HG02970 (cell line): ENCODE data around the gene ZNF512.
"Not testable (repeated sequence)": the region's sequence is repeated elsewhere in the genome, so short reads cannot be mapped to it uniquely, and the experiment has no call there.

ENCODE experiments used
- ATAC-seq: cut with Tn5 transposase; IDR thresholded peaks from one replicate; pipeline ENCODE4 v1.9.1; 2021; ENCODE audit warnings: mild to moderate bottlenecking, moderate library complexity, moderate number of reproducible peaks; ENCODE audit not compliant: unreplicated experiment, low FRiP score

Gene ZNF512, protein sequence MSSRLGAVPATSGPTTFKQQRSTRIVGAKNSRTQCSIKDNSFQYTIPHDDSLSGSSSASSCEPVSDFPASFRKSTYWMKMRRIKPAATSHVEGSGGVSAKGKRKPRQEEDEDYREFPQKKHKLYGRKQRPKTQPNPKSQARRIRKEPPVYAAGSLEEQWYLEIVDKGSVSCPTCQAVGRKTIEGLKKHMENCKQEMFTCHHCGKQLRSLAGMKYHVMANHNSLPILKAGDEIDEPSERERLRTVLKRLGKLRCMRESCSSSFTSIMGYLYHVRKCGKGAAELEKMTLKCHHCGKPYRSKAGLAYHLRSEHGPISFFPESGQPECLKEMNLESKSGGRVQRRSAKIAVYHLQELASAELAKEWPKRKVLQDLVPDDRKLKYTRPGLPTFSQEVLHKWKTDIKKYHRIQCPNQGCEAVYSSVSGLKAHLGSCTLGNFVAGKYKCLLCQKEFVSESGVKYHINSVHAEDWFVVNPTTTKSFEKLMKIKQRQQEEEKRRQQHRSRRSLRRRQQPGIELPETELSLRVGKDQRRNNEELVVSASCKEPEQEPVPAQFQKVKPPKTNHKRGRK

DNA sequence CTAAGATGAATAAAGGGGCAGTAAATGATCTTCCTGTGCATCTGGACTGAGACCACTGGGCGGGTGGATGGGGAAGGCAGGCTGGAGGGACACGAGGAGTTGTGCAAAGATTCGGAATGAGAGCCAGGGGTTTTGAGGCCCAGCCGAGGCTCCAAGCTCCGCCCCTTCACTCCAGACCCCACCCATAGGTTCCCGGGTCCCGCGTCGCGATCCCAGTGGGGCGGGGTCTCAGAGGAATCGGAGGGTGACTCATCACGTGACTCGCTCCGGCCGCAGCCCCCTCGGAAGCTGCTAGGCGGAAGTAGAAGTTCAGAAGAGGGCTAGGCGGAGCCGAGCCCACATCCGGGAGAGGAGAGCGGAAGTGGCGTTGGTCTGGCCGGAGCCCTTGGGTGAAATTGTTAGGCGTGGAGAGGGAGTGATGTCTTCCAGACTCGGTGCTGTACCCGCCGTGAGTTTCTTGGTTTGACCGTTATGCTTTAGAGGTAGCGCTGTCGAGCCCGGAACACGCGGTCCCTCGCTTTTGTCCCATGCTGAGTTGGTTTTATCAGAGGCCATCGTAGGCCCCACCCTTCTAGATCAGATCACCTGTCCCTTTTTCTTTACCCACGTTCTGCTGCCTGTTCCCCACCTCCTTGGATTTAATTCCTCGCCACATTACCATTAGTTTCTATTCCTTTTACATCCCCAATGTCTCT, at the start of gene ZNF512:
TSS of gene ZNF512 (plus strand) at position 348 of the 695 bp plus-strand sequence. CDS start at position 419, 71 bp downstream.
- peak; percentile 78 for ATAC-seq

DNA sequence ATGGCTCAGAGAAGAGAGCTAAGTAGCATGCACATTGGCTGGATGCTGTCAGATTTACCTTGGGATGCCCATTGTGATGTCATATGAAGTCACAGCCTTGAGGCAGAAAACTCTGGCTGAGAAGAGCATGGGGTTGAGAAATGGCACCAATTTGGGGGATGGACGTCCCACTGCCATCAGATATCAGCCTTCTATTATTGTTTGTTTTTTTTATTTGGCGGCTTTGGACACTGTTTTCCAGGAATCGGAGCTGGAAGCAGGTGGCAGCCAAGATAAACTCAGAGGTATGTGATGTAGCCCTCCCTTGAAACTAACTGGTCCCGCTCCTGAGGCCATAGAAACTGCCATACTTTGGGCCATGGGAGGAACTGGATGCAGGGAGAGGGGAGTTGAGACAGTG, 45.6 kb upstream of the ZNF512 start:
- no peak for ATAC-seq

DNA sequence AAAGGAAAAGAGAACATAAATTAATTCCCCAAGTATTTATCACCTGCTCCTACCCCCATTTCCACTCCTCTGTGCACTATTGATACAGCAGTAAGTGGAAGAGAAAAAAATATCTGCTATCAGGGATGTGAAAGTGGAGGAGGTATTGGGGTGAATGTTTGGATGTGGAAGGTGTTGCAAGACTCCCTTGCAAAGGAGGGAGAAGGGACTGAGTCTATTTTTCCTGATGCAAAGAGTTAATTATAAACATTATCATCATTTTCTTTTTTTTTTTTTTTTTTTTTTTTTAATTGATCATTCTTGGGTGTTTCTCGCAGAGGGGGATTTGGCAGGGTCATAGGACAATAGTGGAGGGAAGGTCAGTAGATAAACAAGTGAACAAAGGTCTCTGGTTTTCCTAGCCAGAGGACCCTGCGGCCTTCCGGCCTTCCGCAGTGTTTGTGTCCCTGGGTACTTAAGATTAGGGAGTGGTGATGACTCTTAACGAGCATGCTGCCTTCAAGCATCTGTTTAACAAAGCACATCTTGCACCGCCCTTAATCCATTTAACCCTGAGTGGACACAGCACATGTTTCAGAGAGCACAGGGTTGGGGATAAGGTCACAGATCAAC, 43.9 kb upstream of the ZNF512 start:
- ATAC-seq, result not testable (repeated sequence)

DNA sequence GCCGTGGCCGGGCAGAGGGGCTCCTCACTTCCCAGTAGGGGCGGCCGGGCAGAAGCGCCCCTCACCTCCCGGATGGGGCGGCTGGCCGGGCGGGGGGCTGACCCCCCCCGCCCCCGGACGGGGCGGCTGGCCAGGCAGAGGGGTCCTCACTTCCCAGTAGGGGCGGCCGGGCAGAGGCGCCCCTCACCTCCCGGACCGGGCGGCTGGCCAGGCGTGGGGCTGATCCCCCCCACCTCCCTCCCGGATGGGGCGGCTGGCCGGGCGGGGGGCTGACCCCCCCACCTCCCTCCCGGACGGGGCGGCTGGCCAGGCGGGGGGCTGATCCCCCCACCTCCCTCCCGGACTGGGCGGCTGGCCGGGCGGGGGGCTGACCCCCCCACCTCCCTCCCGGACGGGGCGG, 43.2 kb upstream of the ZNF512 start:
- ATAC-seq, result not testable (repeated sequence)

DNA sequence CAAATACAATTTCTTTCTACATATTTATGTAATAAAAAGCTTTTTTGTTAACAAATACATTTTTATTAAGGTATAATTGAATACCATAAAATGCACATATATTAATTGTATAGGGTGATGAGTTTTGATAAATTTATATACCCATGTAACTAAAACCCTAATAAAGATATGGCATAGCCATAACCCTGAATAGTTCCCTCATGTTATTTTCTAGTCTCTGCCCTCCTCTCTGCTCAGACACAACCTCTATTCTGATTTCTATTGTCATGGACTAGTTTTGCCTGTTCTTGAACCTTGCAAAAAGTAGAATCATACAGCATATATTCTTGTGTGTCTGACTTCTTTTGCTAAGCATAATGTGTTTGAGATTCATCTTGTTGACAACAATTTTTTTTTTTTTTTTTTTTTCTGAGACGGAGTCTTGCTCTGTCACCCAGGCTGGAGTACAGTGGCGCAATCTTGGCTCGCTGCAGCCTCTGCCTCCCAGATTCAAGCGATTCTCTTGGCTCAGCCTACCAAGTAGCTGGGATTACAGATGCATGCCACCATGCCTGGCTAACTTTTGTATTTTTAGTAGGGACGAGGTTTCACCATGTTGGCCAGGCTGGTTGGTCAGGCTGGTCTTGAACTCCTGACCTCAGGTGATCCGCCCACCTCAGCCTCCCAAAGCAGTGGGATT, 38.6 kb upstream of the ZNF512 start:
- ATAC-seq, result no peak

DNA sequence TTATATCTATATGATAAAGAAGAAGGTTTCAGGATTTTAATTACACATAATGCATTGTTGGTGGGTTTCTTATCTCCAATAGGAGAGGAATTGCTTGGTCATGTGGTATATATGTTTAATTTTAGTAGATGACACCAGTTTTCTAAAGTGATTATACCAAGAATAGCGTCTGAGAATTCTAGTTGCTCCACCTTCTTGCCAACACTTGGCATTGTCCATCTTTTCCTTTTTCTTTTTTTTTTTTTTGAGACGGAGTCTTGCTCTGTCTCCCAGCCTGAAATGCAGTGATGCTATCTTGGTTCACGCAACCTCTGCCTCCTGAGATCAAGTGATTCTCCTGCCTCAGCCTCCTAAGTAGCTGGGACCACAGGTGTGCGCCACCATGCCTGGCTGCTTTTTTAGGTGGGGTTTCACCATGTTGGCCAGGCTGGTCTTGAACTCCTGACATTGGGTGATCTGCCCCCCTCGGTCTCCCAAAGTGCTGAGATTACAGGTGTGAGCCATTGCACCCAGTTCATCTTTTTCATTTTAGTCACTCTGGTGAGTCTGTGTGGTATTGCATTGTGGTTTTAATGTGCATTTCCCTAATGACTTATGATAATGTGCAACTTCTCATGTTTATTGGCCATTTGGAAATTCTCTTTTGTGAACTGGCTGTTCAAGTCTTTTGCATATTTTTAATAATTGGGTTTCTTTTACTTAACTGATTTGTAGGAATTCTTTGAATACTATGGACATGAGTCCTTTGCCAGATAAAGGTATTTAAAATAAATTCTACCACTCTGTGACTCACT, 37.3 kb upstream of the ZNF512 start:
- no peak for ATAC-seq

DNA sequence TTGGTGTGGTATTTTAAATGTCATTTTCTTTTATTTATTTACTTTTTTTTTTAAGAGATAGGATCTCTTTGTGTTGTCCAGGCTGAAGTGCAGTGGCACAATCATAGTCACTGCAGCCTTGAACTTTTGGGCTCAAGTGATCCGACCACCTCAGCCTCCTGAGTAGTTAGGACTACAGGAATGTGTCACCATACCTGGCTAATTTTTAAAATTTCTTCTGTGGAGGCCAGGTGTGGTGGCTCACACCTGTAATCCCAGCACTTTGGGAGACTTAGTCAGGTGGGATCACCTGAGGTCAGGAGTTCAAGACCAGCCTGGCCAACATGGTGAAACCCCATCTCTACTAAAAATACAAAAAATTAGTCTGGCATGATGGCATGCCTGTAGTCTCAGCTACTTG, 33.5 kb upstream of the ZNF512 start:
- ATAC-seq, result no peak

DNA sequence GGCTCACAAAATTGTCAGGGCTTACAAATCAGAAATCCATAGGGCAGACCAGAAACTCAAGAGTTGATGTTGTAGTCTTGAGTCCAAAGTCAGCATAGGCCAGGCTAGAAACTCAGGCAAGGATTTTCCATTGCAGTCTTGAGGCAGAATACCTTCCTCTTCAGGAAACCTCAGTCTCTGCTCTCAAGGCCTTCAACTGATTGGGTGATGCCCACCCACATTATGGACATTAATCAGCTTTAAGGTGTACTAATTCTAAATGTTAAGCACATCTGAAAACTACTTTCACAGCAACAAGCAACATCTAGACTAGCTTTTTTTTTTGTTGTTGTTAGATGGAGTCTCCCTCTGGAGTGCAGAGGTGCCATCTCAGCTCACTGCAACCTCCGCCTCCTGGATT, 31.3 kb upstream of the ZNF512 start:
- ATAC-seq, result no peak

DNA sequence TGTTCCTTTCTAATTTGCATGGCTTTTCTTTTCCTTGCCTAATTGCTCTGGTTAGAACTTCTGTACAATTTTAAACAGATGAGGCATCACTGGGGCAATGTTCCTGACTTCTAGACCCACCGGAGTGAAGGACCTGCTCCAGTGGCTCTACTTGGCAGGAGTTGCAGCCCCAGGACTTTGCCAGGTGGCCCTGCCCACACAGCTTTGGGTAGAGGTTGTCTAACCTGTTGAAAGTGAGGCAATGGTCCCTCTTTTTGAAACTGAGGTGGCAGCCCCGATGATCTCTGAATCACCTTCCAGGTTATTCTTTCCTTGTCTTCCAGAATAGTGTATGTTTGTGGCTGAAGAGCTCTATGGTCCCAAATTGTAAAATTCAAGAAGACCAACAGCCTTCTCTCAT, 29.9 kb upstream of the ZNF512 start:
- no peak for ATAC-seq

DNA sequence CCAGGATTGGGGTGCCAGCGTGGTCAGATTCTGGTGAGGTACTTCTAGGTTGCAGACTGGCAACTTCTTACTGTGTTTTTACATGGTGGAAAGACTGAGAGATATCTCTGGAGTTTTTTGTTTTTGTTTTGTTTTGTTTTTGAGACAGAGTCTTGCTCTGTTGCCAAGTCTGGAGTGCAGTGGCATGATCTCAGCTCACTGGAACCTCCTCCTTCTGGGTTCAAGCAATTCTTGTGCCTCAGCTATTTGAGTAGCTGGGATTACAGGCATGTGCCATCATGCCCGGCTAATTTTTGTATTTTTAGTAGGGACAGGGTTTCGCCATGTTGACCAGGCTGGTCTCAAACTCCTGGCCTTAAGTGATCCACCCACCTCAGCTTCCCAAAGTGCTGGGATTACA, 28.4 kb upstream of the ZNF512 start:
- not testable (repeated sequence) for ATAC-seq

DNA sequence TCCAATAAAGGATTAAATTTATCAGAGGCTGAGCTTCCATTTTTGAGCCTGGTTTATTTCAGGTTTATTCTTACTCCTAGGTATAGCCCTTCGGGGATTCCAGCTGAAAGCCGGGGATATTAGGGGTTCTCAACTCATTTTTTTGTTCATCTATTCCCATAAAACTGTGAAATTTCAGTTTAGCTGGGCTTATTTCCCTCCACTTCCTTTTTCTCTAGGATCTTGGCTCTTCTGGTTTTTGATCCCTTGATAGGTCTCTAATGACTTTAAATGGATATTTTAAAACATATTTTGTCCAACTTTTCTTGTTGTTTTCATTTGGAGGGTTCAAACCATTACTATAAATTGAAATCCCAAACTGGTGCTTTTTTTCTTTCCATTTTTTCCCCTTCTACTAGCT, 23.6 kb upstream of the ZNF512 start:
- no peak for ATAC-seq

DNA sequence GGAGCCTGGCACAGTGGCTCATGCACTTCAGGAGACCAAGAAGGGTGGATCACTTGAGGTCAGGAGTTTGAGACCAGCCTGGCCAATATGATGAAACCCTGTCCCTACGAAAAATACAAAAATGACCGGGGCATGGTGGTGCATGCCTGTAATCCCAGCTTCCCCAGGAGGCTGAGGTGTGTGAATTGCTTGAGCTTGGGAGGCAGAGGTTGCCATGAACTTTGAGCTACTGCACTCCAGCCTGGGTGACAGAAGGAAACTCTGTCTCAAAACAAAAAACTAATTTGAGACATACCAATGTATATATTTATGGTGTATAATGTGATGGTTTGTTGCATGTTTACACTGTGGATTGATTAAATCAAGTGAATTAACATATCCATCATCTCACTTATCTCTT, 21.8 kb upstream of the ZNF512 start:
- no peak for ATAC-seq

DNA sequence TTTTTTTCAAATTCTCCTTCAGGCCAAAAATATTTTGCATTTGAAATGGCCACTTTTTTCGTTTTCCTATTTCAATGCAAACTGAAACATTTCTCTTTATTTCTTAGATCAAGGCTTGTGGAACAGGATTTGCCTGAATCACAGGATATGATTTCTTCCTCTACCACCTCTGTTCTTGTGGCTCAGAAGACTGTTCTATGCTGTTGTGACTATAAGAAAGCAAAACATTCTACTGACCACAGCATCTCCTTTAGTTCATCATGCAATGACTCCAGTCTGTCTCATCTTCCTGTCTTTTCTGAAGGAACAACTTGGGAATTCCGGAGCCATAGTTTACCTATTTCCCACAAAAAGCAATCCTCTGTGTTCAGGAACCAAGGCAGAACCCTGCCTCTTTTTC, 16.2 kb upstream of the ZNF512 start:
- ATAC-seq, result no peak

DNA sequence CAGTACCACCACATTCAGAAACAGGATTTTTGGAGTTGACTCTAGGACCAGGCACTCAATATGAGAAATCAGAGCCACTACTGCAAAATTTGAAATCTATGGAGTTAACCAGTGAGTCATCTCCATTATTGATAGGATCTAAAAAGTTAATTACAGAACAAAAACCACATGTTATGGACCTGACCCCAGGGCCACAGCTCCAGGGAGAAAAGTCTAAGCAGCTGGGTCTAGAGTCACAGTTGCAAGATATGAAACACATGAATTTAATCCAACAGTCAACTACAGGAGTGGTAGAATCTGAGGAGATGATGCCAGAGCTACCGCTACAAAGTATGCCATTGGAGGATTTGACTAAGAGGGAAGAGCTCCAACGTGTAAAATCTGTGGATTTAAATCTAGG, 13.4 kb upstream of the ZNF512 start:
- no peak for ATAC-seq

DNA sequence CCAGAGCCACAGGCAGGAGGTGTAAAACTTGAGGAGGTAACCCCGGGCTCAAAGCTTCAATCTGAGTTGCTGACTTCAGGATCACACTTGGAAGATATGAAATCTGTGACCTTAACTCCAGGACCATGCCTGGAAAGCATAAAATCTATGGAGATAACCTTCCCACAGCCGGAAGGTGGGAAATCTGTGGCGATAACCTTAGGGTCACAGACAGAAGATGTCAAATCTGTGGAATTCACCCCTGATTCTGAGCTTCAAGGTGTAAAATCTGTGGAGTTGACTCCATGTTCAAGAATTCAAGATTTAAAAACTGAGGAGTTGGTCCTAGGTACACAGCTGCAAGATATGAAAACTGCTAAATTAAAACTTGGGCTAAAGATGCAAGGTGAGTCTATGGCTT, 11.6 kb upstream of the ZNF512 start:
- no peak for ATAC-seq

DNA sequence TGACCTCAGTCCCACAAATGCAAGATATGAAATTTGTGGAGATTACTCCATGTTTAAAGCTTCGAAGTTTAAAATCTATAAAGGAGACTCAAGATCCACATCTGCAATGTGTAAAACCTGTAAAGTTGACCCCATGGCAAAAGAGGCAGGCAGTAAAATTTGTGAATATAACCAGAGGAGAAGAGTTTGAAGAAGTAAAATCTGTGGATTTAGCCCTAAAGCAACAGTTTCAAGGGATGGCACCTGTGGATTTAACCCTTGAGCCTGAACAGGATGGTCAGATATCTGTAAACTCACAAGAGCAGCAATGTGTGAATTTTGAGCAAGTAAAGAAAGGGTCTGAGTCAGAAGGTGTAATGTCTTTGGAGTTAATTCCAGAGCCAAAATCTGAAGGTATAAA, 11.2 kb upstream of the ZNF512 start:
- ATAC-seq, result no peak

DNA sequence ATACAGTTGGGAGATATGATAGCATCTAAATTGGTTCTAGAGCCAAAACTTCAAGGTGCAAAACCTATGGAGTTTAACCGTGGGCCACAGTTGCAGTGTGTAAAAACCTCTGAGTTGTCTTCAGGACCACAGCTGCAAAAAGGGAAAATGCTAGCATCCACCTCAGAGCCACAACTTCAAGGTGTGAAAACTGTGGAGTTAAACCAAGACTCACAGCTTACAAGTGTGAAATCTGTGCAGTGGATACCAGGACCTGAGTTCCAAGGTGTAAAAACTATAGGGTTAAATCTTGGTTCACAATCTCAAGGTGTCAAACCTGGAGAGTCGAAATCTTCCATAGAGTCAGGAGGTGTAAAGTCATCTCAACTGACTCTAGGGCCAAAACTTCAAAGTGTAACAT, 10.4 kb upstream of the ZNF512 start:
- ATAC-seq, result no peak

DNA sequence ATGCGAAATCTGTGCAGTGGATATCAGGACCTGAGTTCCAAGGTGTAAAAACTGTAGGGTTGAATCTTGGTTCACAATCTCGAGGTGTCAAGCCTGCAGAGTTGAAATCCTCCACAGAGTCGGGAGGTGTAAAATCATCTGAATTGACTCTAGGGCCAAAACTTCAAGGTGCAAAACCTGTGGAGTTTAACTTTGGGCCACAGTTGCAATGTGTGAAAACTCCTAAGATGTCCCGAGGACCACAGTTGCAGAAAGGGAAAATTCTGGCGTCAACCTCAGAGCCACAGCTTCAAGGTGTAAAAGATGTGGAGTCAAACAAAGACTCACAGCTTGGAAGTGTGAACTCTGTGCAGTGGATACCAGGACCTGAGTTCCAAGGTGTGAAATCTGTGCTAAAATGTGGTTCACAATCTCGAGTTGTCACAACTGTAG, 9.8 kb upstream of the ZNF512 start:
- ATAC-seq, result no peak

DNA sequence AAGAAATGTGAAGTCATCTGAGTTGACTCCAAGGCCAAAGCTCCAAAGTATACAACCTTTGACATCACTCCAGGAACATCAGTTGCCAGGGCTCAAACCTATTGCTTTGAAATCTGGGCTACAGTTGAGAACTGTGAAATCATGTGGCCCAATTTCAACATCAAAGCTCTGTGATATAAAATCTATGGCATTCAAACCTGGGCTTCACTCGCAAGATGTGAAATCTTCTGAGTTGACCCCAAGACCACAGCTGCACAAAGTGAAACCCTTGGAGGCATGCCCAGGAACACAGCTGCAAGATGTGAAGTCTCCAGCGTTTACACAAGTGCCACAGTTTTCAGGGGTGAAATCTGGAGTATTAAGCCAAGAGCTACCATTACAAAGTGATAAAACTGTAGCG, 9.4 kb upstream of the ZNF512 start:
- ATAC-seq, result no peak
